ENCODE results near the gene BNC2.

DNA sequence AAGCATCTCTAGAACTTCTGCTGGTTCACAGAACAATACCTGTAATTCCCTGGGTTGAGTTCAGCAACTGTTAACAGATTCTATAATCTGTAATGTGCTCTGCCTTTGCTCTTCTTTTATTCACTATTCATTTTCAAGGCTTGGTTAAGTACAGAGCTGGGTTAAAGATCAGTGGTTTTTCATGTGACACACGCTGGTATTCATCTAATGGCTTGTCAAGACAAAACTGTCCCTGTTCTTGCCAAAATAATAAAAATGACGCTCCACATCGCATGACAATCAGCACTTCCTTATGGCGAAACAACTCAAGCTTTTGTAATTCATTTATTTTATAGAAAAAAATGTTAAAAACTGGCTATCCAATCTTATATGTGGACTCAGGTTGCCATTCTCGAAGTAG lies 137.9 kb downstream of the BNC2 start:
- TF ChIP-seq, protein P1, sequence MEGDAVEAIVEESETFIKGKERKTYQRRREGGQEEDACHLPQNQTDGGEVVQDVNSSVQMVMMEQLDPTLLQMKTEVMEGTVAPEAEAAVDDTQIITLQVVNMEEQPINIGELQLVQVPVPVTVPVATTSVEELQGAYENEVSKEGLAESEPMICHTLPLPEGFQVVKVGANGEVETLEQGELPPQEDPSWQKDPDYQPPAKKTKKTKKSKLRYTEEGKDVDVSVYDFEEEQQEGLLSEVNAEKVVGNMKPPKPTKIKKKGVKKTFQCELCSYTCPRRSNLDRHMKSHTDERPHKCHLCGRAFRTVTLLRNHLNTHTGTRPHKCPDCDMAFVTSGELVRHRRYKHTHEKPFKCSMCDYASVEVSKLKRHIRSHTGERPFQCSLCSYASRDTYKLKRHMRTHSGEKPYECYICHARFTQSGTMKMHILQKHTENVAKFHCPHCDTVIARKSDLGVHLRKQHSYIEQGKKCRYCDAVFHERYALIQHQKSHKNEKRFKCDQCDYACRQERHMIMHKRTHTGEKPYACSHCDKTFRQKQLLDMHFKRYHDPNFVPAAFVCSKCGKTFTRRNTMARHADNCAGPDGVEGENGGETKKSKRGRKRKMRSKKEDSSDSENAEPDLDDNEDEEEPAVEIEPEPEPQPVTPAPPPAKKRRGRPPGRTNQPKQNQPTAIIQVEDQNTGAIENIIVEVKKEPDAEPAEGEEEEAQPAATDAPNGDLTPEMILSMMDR (IDR thresholded peaks at IDR 0.05) = no peak
- no peak for TF ChIP-seq POLR2A (IDR thresholded peaks at IDR 0.05)

Measured in right lobe of liver (tissue), 4 donors.